ENCODE measurements around the gene RAI1.

RAI1 gene

DNA sequence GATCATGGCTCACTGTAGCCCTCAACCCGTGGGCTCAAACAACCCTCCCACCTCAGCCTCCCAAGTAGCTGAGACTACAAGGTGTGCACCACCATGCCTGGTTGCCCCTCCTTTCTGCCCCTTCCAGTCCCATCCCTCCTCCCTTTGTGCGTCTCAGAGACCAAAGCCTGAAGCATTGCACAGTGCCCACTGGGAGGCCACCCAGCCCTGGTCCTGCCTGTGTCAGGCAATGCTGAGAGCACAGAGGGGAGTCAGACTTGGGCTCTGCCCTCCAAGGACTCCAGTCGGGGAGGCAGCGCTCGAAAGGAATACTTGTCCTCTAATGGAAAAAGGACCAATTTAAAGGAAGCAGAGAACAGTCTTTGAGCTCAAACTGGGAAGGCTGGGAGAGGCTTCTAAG lies 20.4 kb downstream of the RAI1 start:
- no peak for DNase-seq

DNA sequence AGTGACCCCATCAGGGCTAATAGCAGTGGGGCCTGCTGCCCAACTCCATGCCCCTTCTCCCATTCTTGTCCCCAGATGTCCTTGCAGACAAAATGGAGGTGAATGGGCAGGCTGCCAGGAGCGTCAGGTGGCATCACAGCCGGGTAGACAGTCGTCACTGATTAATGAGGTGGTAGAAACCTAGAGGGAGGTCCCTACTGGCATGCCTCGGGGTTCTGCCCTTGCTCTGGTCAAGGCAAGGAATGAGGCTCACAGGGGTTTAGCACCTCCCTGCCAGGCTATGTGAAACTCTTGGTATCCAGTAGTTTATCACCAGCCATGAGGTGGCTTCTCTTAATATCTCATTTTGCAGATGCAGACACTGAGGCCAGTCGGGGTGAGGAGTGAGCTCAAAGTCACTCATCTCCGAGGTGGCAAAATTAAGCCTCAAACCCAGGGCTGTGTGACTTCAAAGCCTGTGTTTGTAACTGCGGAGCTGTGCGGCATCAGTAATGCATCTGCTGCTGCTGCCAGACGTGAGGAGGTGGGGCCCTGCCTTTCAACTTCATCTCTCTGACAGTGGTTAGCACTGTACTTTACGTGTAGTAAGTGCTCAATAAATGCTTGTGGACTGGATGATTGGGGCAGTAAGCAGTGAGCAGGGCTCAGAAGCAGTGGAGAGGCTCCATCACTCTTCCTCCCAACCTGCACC lies 21.3 kb downstream of the RAI1 start:
- peak; percentile 56 for DNase-seq

DNA sequence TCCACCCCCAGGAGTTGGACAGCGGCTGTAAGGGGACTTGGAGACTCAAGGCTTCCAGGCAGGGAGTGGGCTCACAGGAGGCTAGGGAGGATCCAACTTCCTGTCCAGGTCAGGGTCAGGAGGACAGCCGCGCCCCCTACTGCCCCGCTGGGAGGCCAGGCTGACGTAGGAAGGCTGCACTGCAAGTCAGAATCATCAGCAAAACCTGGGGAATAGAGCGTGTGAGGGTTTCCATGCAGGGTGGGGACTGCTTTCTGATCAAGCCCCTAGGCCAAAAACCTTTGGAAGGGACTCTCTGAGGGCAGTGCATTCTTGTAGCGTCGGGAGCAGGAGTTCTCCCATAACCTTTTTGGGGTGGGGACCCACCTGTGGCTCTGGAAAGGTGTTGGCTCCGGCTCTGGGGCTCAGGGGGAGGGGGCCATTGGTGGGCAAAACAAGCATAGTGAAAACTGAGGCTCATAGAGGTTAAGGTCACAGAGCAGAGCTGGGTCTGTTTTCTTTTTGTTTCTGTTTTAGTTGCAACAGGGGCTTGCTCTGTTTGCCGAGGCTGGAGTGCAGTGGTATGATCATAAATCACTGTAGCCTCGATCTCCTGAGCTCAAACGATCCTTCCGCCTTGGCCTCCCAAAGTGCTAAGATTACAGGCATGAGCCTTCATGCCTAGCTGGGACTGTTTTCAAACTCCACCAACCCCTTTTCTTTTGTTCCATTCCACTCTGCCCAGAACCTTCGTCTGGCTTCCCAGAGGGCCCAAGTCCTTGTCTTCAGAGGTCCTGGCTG lies 22.1 kb downstream of the RAI1 start:
- no peak for DNase-seq

DNA sequence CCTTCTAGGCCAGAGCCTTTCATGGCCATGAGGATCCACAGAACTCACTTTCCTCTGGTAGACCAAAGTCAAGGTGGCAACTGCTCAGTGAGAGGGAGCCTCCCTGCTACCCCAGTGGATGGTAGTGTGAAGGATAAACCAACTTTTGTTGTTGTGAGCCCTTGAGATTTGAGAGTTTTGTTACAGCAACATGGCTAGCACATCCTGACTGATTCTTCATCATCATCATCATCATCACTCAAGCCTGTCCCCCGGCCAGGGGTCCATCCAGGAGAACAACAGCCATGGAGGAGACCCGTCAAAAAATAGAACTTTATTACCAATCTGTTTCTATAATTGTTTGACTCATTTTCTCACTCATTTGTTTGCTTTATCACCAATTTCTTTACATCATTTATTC lies 23.7 kb downstream of the RAI1 start:
- no peak for DNase-seq

DNA sequence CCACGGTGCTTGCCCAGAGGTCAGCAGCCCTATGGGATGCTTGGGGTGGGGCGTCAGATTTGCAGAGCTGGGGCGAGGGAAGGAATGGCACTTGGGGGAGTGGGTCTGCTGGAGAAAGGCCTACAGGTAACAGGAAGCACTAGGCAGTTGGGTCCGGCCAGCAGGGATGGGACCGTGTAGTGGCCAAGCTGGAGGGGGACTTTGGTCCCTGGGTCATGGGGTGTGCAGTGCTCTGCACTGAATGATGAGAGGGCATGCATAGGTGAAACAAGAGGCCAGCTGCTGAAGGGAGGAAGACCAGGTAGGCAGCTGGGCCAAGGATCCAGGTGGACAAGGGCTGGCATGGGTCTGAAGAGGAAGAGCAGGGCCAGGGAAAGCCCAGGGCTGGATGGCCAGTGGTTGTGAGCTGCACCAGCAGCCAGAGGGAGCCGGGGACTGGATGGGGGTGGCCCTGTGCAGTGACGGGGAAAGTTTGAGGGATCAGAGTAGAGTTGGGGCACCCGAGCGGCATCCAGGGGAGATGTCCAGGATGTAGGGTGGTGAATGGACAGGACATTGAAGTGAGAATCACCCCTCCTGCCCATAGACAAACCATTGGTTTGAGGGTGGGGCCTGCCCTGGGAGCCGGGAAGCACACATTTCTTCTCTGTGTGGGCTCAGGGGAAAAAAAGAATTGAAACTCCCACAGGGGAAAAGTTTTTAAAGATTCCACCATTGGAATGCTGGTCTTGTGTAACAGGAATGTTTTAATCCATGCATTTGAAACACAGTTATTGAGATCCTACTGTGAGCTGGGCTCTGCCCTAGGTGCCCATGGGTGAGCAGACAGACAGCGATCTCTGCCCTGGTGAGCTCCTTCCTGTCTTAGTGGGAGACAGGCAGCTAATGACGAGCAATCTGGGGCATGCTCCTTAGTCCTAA lies 25.1 kb downstream of the RAI1 start:
- DNase-seq = no peak

DNA sequence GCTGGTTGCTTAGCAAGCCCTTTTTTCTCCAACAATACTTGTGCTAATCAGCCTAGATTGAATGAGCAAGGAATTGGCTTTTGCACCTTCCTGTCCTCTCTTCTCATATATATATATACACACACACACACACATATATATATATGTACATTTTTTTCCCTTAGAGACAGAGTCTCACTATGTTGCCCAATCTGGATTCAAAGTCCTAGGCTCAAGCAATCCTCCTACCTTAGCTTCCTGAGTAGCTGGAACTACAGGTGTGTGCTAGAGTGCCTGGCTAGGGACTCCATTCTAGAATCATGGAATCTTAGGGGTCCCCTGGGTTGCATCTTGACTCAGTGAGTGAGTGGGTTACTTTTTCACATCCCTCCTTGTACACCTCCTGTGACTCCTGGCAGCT lies 27.0 kb downstream of the RAI1 start:
- DNase-seq = no peak

DNA sequence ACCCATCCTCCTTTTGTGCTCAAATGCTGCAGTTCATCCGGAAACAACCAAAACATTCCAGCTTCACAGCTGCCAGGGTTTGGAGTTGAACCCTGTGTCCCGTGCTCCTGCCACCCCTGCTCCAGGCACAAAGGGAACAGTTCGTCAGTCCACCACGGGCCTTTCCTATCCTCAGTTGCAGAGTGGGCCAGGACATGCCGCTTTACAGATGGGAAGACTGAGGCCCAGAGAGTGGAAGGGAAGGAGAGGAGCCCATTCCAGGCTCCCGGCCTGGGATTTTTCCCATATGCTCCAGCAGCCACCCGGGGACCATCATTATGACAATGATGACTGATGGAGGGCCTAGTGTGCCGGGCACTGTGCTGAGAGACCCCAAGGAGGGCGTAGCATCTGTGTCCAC lies 27.6 kb downstream of the RAI1 start:
- no peak for DNase-seq

DNA sequence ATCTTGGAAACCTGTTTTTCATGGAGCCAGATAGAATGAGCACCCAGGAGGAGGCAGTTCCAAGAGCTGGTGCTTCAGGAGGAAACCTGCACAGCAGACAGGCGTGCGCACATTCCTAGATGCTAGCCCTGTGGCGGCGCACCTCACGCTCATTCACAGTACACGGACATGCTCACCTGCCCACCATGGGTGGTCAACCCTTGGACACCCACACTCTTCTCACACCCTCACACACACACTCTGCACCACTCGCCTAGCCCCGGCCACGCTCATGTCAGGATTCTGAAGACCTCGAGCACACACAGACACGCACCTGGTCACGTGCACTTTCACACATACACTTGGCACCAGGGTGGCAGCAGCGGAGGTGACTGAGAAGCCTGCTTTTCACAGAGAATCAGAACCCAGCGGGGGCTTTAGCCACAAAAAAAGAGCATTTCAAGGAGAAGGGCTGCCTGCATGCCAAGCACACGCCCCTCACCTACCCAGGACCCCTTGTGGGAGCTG lies 28.6 kb downstream of the RAI1 start:
- DNase-seq = no peak

DNA sequence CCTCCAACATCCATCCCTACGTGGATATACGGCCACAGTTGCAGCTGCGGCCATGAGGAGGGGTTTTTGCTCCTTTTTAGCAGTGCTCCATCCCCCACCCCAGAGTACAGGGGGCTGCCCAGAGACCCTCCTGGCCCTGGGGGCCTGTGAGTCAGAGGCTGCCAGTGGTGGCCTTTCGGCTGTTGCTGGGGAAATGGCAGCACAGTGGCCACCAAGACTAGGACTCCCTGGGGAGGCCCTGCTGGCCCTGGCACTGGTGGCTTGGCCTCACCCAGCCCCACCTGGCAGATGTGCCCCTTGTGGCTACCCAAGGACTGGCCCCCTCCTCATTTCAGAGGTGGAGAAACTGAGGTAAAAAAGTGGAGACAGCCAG lies 29.1 kb downstream of the RAI1 start:
- DNase-seq = no peak

DNA sequence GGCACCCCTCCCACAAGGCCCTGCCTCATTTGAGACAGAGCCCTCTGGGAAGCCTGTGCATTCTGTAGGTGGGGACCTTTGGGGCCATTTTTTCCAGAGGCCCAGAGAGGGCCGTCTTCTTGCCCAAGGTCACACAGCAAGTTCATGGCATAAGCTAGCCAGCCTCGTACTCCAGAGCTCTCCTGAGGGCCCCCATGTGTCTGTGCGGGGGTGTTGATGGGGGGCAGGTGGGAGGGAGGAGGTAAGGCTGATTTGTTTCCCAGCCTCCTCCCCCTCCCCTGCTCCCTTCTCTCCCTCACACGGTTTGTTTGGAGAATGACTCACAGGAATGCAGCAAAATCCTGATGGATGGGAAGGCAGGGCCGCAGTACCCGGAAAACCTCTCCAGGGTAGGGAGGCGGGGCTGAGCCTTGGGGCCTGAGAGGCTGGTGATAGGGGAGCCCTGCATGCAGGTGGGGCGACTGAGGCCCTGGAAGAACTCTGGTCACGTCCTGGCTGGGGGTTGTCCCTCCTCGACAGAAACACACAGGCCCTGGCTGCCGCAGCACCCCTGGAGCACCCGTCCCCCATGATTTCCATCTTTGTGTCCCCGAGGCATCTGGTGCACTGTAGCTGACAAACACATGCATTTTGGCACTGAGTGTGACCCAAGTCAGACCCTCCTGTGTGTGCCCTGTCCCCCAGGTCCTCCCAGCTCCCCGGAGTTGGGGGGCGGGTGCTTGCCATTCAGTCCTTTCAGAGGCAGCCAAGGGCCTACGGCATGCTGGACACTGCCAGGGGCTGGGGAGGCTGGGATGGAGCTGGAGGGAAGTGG lies 29.7 kb downstream of the RAI1 start:
- no peak for DNase-seq

DNA sequence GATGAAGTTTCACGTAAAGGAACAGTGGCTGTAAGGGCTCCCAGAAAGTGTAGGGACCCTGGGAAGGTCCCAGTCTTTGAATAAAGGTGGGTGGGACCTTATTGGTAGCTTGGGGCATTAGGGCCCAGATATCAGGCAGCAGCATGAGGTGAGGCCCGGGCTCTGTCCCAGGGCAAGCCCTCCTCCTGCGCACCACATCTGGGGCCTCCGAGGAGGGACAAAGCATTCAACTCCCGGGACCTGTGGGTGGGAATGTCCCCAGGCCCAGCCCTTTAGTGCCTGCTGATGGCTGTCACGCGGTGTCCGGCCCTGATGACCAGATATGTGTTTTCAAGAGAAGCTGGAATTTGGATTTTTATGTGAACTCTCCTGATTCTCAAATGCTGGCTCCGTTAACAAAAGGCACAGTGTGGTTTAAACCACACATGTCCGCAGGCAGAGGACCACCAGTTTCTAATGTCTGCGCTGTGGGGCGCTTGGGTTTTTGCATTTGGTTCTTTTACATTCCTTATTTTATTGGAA lies 30.4 kb downstream of the RAI1 start:
- DNase-seq = no peak

DNA sequence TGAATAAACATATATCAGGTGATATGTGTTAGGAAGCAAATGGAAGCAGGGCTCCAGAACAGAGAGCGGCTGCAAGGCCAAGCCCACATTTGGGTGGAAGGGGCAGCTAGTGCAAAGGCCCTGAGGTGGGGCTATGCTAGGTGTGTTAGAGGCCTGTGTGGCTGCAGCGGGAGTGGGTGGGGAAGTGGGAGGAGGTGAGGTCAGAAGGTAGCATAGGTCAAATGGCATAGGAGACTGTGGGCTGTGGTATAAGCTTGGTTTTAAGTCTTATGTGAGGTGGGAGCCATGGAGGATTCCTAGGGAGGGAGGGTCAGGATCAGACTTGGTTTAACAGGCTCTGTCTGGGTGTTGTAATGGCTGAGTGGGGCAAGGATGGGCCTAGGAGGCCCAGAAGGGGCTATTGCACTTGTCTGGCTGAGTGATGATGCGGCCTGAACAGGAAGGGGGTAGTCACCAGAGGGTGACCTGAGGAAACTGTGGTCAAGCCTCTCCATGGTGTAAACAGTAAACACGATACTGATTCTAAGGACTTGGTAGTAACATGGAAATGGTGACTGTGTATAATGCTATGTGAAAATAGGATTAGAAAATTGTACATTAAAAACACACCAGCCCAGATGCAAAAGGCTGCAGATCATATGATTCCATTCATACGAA lies 31.1 kb downstream of the RAI1 start:
- DNase-seq = no peak

DNA sequence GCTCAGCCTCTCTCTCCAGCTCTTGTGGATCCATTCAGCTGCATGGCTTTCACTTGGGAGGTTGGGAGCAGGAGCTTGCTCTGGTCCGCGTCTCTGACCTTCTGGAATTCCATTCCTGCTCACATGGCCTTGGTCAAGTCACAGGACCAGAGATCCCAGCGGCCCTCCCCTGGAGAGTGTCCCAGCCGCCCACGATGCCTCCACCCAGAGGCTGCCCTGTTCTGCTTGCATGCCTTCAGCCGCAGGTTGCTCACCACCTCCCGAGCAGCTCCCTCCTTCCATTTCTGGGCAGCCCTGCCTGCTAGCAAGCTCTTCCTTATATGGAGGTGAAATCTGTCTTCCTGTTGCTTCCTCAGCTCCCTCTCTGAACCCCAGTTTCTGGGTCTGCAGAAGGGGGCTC lies 32.6 kb downstream of the RAI1 start:
- no peak for DNase-seq

DNA sequence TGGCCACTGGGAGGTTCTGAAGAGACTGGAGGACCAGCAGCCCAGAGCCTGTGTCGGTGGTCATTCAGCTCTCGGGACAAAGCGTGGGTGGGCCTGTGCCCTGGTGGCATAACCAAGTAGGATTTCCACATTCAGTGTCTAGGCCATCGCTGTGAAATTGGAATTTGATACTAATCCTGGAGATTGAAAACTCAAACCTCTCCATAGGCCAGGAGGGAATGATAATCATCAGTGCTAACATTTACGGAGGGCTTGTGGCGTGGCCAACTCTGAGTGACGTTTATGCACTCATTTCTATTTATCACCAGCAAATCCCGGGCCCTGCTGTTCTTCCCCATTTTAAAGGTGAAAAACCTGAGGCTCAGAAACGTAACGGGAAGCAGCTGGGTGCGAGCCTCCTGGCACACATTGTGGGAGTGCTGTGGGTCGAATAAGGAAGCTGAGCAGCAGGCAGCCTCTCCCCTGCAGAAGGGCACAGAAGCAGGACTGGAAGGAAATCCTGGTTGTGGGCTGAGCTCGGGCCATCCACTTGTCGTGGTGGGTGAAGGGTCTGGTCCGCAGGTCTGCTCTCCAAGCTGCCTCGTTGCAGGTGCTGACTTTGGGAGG lies 33.1 kb downstream of the RAI1 start:
- DNase-seq = no peak

DNA sequence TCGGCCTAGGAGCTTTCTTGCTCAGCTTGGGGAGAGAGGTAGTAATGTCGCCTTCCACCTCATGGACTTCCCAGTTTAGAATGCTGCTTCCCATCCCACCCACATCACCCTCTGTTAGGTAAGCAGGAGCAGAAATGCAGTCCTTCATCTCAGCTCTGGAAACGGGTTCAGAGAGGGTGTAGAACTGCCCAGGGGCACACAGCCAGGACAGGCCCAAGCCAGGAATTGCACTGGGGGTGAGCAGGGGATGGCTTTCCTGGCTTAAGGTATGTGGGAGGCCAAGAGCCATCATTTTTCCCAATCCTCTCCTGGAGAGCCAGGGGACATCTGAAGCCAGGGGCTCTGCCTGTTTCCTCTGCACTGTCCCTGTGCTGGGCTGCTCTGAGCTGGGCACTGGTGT lies 33.6 kb downstream of the RAI1 start:
- no peak for DNase-seq

DNA sequence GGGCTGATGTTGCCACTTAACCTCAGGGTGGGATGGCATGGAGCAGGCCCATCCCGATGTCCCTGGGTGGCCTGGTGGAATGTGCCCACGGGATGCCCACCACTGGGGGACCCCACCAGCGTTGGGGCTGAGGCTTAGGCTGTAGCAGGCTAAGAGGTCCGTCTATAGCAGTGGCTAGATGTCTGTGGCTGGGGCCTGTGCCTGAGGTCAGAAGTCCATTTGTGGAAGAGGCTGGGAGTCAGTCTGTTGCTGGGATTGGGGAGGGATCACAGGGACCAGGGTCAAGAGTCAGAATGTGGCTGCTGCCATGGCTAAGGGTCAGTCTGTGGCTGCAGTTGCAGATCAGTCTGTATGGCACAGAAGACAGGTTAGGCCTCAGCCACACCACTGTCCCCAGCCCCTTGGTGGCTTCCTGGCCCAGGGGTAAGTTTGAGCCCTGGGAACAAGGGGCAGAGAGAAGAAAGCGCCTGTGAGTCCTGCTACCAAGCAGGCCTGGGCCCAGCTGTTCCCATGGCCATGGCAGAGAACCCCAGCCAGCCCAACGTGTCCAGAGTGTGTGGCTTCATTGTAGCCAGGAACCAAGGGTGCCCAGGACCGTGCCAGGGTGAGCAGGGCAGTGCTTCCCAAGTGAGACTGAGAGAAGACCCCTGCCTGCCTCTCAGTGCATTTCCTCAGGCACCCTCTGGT lies 35.7 kb downstream of the RAI1 start:
- DNase-seq = no peak

DNA sequence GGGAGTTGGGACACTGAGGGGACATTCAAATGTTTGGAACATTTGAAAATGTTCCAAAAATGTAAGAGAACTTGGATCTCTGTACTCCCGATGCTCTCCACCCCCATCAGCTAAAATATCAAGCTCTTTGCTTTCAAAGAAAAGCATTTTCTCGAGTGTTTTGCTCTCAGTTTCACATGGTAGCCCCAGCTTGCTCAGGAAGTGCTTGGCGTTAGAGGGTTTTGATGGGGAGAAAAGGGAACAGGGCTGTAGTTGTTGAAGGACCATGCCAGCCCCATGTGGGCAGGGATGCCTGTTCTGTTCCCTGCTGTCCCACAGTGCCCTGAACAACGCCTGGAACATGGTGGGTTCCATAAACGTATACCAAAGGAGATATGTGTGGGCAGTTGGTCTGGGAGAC lies 37.0 kb downstream of the RAI1 start:
- DNase-seq = no peak

DNA sequence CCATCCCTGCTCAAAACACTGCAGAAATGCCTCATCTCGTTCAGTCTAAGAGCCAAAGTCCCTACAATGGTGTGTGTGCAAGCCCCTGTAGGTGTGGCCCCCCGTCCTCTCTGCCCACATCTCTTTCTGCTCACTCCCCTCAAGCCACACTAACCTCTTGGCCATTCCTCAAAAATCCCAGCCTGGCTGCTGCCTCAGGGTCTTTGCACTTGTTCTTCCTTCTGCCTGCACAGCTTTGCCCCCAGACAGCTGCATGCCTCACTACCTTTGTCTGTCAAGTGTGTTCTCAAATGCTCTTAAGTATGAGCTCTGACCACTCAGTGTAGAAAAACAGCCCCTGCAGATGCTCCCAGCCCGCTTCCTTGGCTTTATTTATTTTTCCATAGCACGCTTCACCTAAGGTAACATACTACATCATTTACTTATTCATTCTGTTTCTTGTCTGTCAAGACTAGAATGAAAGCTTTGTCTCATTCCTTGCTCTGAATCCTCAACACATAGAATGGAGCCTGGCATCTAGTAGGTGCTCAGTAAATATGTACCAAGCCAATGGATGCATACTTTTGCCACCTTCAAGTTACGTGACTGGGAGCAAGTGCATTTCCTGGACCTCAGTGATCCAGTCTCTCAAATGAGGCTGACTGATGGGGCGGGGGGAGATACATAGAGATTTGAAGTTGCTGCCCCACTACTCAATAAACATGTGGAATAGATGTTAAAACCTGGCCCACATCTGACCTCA lies 38.1 kb downstream of the RAI1 start:
- peak; percentile 13 for DNase-seq

DNA sequence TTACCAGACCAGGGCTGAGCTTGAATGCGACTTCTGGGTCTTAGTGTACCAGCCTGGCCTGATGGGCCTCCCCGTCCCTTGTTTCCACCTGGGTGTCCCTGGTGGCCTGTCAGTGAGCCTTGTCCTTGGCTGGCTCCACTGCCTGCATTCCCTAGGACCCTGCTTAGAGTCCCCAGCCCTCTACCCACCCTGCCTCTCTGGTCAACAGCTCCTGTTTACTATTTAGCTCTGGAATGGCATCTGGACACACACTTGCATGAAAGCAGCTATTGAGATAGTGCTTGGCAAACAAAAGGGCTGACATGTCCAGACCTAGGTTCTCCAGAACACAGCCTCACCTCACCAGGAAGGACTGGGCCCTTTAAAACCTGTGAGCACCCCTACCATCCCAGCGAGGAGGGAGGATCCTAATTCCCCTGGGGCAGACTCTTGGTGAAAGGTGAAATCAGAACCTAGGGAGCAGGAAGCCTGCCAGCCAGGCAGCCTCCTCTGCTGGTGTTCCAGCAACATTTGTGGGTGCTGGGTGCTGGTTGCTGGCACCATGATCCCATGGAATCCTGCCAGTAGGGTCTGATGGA lies 38.8 kb downstream of the RAI1 start:
- DNase-seq = no peak
